ENCODE data around the gene UGT1A4. TPM values are rescaled to one million over a fixed set of nuclear protein-coding genes. Genes with fewer than 3 reads are reported as not detected.

The UGT1A4 gene
- total and polyA plus RNA-seq, 9 of the 15 experiments (the other 6 are each of a cell fraction or from before 2014, with no cell fraction given), result not detected

DNA sequence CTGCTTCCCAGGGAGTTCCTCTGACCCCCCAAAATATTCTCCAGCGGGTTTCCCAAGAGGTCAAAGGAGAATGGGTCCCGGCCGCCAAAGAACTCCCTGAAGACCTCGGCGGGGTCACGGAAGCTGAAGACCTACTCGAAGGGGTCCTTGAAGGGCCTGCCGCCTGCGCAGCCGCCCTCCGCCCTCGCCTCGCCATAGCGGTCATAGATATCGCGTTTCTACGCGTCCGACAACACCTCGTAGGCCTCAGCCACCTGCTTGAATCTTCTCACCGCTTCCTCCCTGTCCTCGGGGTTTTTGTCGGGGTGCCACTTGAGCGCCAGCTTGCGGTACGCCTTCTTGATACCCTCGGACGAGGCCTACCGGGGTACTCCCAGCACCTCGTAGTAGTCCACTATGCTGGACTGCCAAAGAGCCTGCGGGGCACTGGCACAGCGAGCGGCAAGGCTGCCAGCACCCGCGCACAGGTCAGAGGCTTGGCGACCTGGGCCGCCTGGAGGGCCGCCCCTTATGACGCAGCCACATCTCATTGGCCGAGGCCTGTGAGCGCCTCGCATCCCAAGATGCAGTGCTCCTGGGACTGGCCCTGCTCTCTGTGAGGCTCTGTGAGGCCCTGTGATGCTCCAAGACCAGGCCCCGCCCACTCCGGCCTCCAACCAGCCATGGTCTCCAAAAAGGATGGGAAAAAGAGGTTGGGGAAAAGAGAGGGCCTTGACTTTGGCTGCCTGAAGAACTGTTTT is 36.5 kb downstream of the UGT1A4 start (continued):
- TF ChIP-seq, protein P1, sequence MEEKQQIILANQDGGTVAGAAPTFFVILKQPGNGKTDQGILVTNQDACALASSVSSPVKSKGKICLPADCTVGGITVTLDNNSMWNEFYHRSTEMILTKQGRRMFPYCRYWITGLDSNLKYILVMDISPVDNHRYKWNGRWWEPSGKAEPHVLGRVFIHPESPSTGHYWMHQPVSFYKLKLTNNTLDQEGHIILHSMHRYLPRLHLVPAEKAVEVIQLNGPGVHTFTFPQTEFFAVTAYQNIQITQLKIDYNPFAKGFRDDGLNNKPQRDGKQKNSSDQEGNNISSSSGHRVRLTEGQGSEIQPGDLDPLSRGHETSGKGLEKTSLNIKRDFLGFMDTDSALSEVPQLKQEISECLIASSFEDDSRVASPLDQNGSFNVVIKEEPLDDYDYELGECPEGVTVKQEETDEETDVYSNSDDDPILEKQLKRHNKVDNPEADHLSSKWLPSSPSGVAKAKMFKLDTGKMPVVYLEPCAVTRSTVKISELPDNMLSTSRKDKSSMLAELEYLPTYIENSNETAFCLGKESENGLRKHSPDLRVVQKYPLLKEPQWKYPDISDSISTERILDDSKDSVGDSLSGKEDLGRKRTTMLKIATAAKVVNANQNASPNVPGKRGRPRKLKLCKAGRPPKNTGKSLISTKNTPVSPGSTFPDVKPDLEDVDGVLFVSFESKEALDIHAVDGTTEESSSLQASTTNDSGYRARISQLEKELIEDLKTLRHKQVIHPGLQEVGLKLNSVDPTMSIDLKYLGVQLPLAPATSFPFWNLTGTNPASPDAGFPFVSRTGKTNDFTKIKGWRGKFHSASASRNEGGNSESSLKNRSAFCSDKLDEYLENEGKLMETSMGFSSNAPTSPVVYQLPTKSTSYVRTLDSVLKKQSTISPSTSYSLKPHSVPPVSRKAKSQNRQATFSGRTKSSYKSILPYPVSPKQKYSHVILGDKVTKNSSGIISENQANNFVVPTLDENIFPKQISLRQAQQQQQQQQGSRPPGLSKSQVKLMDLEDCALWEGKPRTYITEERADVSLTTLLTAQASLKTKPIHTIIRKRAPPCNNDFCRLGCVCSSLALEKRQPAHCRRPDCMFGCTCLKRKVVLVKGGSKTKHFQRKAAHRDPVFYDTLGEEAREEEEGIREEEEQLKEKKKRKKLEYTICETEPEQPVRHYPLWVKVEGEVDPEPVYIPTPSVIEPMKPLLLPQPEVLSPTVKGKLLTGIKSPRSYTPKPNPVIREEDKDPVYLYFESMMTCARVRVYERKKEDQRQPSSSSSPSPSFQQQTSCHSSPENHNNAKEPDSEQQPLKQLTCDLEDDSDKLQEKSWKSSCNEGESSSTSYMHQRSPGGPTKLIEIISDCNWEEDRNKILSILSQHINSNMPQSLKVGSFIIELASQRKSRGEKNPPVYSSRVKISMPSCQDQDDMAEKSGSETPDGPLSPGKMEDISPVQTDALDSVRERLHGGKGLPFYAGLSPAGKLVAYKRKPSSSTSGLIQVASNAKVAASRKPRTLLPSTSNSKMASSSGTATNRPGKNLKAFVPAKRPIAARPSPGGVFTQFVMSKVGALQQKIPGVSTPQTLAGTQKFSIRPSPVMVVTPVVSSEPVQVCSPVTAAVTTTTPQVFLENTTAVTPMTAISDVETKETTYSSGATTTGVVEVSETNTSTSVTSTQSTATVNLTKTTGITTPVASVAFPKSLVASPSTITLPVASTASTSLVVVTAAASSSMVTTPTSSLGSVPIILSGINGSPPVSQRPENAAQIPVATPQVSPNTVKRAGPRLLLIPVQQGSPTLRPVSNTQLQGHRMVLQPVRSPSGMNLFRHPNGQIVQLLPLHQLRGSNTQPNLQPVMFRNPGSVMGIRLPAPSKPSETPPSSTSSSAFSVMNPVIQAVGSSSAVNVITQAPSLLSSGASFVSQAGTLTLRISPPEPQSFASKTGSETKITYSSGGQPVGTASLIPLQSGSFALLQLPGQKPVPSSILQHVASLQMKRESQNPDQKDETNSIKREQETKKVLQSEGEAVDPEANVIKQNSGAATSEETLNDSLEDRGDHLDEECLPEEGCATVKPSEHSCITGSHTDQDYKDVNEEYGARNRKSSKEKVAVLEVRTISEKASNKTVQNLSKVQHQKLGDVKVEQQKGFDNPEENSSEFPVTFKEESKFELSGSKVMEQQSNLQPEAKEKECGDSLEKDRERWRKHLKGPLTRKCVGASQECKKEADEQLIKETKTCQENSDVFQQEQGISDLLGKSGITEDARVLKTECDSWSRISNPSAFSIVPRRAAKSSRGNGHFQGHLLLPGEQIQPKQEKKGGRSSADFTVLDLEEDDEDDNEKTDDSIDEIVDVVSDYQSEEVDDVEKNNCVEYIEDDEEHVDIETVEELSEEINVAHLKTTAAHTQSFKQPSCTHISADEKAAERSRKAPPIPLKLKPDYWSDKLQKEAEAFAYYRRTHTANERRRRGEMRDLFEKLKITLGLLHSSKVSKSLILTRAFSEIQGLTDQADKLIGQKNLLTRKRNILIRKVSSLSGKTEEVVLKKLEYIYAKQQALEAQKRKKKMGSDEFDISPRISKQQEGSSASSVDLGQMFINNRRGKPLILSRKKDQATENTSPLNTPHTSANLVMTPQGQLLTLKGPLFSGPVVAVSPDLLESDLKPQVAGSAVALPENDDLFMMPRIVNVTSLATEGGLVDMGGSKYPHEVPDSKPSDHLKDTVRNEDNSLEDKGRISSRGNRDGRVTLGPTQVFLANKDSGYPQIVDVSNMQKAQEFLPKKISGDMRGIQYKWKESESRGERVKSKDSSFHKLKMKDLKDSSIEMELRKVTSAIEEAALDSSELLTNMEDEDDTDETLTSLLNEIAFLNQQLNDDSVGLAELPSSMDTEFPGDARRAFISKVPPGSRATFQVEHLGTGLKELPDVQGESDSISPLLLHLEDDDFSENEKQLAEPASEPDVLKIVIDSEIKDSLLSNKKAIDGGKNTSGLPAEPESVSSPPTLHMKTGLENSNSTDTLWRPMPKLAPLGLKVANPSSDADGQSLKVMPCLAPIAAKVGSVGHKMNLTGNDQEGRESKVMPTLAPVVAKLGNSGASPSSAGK (IDR thresholded peaks at IDR 0.05), result peak; percentile 35; the same call in 1 of the 2 replicates
- no peak for TF ChIP-seq MTA2 (IDR thresholded peaks at IDR 0.05; ENCODE audit: low read depth)
- TF ChIP-seq, protein P2, sequence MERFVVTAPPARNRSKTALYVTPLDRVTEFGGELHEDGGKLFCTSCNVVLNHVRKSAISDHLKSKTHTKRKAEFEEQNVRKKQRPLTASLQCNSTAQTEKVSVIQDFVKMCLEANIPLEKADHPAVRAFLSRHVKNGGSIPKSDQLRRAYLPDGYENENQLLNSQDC (CRISPR knock-in tag; IDR thresholded peaks at IDR 0.05), result no peak
- TF ChIP-seq XRCC4 (IDR thresholded peaks at IDR 0.05; ENCODE audit: extremely low read depth, insufficient read depth, insufficient read length), result no peak

All from K562 (cell line).